NCI-H2107 (cell line): ENCODE results near the gene PGRMC1.
"Not testable (repeated sequence)": the region's sequence is repeated elsewhere in the genome, so short reads cannot be mapped to it uniquely, and the experiment has no call there.

ENCODE experiments used
- DNase-seq: peaks from one replicate; lab custom pipeline; 2025; lab: John Stamatoyannopoulos, UW

PGRMC1 gene

GRCh38 chrX:119235051-119235511 is 1.0 kb upstream of the PGRMC1 start:
- no peak for DNase-seq

GRCh38 chrX:119236623-119237561 is 807 bp downstream of the PGRMC1 start:
- no peak for DNase-seq

GRCh38 chrX:119237562-119237942 is 1.5 kb downstream of the PGRMC1 start:
- no peak for DNase-seq

- DNase-seq = no peak
These were observed 2.5 kb downstream of the PGRMC1 start for GRCh38 chrX:119238557-119238956.

DNA sequence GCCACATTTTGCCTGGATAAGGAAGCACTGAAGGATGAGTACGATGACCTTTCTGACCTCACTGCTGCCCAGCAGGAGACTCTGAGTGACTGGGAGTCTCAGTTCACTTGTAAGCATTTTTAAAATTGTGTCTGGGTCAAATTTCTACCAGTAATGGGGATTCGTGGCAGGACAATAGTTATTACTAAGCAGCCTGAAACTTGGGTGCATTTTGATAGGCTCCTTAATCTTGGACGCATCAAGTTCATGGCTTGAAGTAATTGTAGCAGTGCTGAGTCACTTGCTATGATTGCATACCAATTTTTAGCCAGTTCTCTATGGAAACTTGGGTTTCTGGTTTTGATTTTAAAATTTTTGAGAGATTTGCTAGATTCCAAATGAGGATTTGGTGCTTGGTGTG is 4.3 kb downstream of the PGRMC1 start:
- DNase-seq = no peak

DNA sequence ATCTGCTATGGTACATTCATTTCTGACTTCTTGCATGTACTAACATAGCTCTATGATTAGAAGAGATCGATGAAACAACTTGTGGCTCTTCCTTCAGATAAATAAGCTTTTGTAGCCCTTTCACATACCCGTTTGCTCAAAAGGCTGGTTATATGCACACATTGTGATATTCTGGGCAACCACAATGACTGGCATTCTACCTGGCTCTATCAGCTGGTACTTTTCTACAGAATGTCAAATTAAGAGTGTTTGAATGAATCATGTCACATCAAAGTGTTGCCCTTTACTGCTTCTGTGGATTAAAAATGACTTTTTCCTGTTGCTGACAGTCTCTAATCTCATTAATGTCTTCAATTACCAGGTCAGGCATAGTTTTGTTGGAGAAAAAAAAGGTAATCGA is 11.6 kb downstream of the PGRMC1 start:
- DNase-seq = no peak

DNA sequence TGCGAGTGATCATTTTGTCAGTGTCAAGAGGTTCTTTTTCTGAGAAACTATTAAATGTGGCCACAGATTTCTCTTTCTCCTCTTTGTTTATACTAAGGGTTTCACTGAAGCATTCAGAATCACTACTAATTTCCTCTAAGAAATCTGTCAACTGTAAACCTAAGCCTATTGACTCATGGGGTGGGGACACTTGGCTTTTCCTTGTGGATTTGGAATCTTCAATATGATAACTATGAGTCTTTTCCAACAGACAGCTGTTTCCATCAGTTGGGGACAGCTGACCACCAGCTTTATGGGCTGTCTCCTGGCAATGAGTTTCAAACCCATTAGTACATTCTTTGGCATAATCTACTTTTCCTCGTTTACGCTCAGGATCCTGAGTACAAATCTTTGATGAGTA is 13.8 kb downstream of the PGRMC1 start:
- DNase-seq = no peak

- DNase-seq = peak; percentile 1
These were observed 15.3 kb downstream of the PGRMC1 start for GRCh38 chrX:119251386-119251785.

DNA sequence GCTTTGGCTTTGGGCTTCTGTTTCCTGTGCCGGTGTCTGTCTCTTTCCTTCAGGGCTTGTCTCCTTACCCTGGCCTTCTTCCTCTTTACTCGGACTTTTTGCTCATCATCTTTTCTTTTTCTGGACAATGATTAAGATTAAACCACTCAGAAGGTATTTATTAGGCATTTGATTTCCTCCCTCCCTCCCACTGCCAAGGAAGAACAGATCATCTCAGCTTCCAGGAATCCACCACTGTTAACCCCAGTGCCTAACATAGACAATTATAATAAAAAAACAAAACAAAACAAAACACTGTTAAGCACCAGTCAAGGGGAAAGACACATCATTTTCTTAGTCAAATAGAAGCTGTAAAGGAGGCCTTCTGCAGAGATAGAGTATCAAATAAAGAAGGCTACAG is 16.6 kb downstream of the PGRMC1 start:
- DNase-seq = no peak

- DNase-seq = no peak
These were observed 30.4 kb downstream of the PGRMC1 start for GRCh38 chrX:119266364-119266995.

DNA sequence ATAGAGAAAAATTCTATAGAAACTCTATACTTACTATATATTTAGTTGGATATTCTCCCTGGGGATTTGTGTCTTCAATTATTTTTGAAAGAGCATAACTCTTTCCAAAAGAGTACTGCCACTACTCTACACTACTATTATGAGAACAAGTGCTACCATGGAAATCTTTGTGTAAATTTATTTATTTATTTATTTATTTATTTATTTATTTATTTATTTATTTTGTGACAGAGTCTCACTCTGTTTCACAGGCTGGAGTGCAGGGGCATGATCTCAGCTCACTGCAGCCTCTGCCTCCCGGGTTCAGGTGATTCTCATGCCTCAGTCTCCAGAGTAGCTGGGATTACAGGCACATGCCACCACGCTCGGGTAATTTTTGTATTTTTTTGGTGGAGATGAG is 31.0 kb downstream of the PGRMC1 start:
- DNase-seq = not testable (repeated sequence)

- no peak for DNase-seq
These were observed 36.9 kb downstream of the PGRMC1 start for GRCh38 chrX:119272882-119273419.

DNA sequence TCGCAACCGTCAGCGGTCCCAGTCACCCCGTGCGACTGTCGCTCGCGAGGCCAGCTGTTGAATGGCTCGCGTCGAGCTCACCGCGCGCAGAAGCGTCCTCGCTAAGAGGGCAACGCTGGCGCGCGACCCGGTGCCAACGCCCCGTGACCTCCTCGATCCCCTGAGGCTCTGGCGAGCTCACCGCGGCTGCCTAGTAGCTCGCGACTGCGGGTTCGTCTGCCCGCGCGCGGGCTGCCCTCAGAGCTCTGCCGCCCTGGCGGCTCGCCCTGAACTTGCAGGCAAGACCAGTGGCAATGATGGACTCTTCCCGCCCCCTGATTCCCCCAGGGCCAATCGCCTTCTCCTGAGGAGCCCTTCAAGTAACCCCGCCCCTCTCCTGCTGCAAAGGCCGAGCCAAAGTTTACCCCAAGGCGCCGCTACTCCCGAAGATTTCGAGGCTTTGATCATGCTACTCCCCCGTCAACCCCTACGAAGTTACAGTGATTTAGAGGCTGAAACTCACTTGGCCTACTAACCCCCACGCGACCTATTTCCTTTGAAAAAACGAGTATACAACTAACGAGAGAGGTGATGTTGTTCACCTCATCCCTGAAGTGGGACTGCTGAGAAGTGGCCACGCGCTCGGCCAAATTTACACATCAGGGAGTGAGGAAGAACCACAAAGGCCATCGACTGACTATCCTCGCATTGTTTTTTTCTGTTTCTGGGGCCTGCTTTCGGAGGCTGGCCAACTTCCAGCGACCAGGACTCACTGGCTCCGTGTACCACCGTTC is 37.5 kb downstream of the PGRMC1 start:
- DNase-seq = no peak

DNA sequence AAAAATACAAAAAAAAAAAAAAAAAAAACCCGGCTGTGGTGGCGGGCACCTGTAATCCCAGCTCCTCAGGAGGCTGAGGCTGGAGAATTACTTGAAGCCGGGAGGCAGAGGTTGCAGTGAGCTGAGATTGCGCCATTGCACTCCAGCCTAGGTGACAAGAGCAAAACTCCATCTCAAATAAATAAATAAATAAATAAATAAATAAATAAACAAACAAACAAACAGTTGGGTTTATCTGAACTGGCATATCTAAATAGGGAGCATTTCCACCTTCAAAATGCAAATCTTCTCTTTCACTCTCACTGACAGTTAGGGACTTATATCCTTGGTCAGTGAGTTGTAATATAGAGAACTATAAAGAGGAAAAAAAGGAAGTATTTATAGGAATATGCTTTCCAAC is 46.3 kb downstream of the PGRMC1 start:
- DNase-seq = not testable (repeated sequence)

- DNase-seq = no peak
These were observed 52.9 kb downstream of the PGRMC1 start for GRCh38 chrX:119288890-119289393.

- no peak for DNase-seq
These were observed 54.4 kb downstream of the PGRMC1 start for GRCh38 chrX:119290476-119290875.

DNA sequence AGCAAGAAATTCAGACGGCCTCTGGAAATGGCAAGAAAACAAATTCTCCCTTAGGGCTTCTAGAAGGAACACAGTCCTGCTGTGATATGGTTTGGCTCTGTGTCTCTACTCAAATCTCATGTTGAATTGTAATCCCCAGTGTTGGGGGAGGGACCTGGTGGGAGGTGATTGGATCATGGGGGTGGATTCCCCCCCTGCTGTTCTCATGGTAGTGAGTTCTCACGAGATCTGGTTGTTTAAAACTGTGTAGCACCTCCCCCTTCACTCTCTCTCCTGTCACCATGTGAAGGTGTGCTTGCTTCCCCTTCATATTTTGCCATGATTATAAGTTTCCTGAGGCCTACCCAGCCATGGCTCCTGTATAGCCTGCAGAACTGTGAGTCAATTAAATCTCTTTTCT is 55.2 kb downstream of the PGRMC1 start:
- DNase-seq = not testable (repeated sequence)

DNA sequence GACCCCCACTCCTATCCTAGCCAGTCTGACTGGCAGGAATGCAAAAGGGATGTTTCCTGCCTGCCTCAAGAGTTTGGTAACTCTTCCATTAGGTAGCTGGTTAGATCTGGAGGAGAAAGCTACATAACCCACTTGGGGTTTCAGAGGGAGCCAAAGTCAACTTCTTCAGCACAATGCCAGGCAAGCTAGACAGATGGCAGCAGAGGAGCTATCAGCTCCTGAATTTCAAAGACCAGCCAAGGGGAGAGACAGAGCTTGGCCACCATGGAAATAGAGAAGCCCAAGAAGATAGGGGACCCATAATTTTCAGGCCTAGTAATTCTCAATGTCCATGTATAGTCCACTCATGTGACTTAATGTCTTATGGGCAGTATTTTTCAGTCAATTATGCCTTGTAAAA is 56.4 kb downstream of the PGRMC1 start:
- no peak for DNase-seq
